Peyer's patch (tissue), 4 donors: Measurements from ENCODE around the gene PNMA5. TPM values are rescaled to one million over a fixed set of nuclear protein-coding genes. Genes with fewer than 3 reads are reported as not detected.
"Not testable (repeated sequence)": the region's sequence is repeated elsewhere in the genome, so short reads cannot be mapped to it uniquely, and the experiment has no call there.

Experiments used
- DNase-seq, 3 donors: peaks; one replicate each; pipeline ENCODE4 v3.0.0-alpha.2; 2017 to 2019
- H3K27ac ChIP-seq, 4 donors: fragments of 200-600 bp; sonication (generic); one replicate each; pipeline ENCODE4 v1.5.1; 2016 to 2019
- H3K27me3 ChIP-seq, 2 donors: fragments of 200-600 bp; sonication (generic); one replicate each; pipeline ENCODE4 v1.5.1; 2019
- H3K36me3 ChIP-seq, 3 donors: fragments of 200-600 bp; sonication (generic); one replicate each; pipeline ENCODE4 v1.5.1; 2016 to 2019
- H3K4me1 ChIP-seq, 4 donors: fragments of 200-600 bp; sonication (generic); one replicate each; pipeline ENCODE4 v1.5.1; 2016 to 2019
- H3K4me3 ChIP-seq, 4 donors: fragments of 200-600 bp; sonication (generic); 1 replicate in 3 of 4; 2 replicates in 1 of 4; pipeline ENCODE4 v1.5.1; 2016 to 2019; ENCODE audit warnings: mild to moderate bottlenecking in 1 of 4
- H3K9me3 ChIP-seq, 4 donors: fragments of 200-600 bp; sonication (generic); one replicate each; pipeline ENCODE4 v1.5.1; 2016 to 2019; ENCODE audit warnings: mild to moderate bottlenecking in 1 of 4
- POLR2A ChIP-seq, 2 donors: fragments of 450-650 bp; IDR thresholded peaks; one replicate each; pipeline ENCODE4 v1.5.1; 2017; ENCODE audit warnings: antibody characterized with exemption in 2 of 2, mild to moderate bottlenecking in 2 of 2, moderate library complexity in 2 of 2
- total RNA-seq, 4 donors: library from RNA; depleted of rRNA; stranded (reverse); fragments of >200 nt; gene quantifications; one replicate each; pipeline ENCODE4 v1.1.0, GENCODE V29; 2016
- TF ChIP-seq, protein P1 (sequence below), 6 experiments: fragments of 450-650 bp in 4 of 6; fragments of 200-600 bp in 2 of 6; sonication (generic) in 1 of 6; IDR thresholded peaks; one replicate each; pipeline ENCODE4 v1.5.1; 2017 to 2019; ENCODE audit warnings: antibody characterized with exemption in 6 of 6, mild to moderate bottlenecking in 3 of 6, moderate library complexity in 1 of 6

Gene PNMA5
- total RNA-seq = not detected

DNA sequence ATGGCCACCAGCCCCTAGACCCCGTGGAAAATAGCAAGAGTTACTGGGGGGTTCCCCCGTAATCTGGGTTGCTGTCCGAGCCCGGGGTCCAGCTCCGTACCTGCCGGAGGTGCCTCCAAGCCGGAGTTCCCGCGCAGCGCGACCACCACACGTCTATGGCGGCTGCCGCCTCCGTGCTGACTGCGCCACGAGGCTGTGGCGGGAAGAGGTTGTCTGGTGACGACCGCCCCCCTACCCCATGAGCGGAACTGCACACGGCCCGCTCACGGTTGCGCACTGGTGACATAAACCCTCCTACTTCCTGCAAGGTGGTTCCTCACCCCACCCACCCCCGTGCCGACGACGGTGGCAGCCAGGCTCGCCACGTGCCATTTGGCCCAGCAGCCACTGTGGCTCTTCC lies at the start of gene PNMA5:
PNMA5 (minus strand) TSS at position 184 of the 400 bp plus-strand sequence. CDS start 2,518 bp downstream, outside the sequence.
- no peak for DNase-seq
- Histone ChIP-seq H3K4me1 (no peaks in the 10 kb centered on the region), H3K36me3 (no peaks in the 10 kb centered on the region), H3K4me3 (no peak within 1 kb of the TSS), H3K27me3 (no peaks in the 10 kb centered on the region), H3K27ac (no peak within 1 kb of the TSS), H3K9me3 (no peaks in the 10 kb centered on the region)
- TF ChIP-seq POLR2A (IDR thresholded peaks at IDR 0.05) = no peak
- TF ChIP-seq, protein P1, sequence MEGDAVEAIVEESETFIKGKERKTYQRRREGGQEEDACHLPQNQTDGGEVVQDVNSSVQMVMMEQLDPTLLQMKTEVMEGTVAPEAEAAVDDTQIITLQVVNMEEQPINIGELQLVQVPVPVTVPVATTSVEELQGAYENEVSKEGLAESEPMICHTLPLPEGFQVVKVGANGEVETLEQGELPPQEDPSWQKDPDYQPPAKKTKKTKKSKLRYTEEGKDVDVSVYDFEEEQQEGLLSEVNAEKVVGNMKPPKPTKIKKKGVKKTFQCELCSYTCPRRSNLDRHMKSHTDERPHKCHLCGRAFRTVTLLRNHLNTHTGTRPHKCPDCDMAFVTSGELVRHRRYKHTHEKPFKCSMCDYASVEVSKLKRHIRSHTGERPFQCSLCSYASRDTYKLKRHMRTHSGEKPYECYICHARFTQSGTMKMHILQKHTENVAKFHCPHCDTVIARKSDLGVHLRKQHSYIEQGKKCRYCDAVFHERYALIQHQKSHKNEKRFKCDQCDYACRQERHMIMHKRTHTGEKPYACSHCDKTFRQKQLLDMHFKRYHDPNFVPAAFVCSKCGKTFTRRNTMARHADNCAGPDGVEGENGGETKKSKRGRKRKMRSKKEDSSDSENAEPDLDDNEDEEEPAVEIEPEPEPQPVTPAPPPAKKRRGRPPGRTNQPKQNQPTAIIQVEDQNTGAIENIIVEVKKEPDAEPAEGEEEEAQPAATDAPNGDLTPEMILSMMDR (IDR thresholded peaks at IDR 0.05) = no peak

DNA sequence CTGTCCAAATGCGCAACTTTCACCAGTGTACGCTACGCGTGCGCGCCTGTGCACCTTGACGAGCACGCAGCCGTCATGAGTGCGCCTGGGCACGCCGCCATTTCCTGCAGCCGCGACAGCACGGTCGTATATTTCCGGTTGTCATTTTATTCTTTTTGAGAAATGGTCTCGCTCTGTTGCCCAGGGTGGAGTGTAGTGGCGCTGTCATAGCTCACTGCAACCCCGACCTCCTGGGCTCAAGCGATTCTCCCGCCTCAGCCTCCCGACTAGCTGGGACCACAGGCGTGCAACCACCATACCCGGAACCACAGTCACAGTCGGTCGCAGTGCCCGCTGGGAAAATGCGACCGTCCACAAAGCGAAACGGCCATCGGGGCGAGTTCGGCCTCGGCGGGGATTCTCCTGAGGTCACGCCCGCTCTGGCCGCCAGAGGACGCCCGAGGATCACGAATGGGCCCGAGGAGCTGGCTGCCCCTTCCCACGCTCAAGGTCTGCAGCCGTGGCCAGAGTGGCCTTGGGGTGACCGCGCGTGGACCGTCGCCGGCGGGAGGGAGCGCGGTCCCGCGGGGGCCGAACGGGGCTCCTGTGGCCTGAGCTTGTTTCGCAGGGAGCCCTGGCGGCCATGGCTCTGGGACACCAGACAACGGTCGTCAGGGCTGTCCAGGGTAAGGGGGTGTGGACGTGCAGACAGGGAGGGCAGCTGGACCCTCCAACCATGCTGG lies 38.6 kb upstream of the PNMA5 start:
- H3K27me3 ChIP-seq = no peaks in the 10 kb centered on the region
- H3K36me3 ChIP-seq = no peaks in the 10 kb centered on the region
- TF ChIP-seq POLR2A (IDR thresholded peaks at IDR 0.05) = no peak
- TF ChIP-seq, protein P1 (IDR thresholded peaks at IDR 0.05) = peak; percentile 58 to 86 (median 78)
- no peaks in the 10 kb centered on the region for H3K9me3 ChIP-seq
- peak overlapping the region; percentile 22 to 64 (median 44) for H3K27ac ChIP-seq
- no peaks in the 10 kb centered on the region for H3K4me1 ChIP-seq
- H3K4me3 ChIP-seq = peak overlapping the region; percentile 32 to 43 (median 38)
- DNase-seq = peak; percentile 72 to 87 (median 75)

DNA sequence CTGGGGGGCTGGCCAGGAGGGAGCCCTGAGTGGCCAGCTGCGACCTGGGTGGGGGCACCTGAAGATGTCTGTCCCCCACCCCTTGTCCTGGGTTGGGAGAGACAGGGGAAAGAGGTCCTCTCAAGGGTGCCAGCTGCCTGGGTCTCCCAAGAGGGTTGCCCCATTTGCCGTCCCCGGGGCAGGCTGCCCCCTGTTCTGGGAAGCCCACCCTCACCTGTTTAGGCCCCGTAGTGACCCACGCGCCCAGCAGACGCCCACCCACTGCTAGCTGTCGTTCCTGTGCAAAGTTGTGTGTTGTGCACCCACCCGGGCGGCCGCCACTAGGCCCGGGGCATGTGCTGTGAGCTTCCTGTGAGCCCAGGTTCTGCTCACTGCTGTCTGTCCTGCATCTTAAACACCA lies 36.9 kb upstream of the PNMA5 start:
- no peak for DNase-seq
- Histone ChIP-seq H3K4me1 (no peaks in the 10 kb centered on the region), H3K9me3 (no peaks in the 10 kb centered on the region), H3K36me3 (no peaks in the 10 kb centered on the region), H3K27me3 (no peaks in the 10 kb centered on the region), H3K27ac (no peak overlapping the region), H3K4me3 (no peak overlapping the region)
- TF ChIP-seq POLR2A (IDR thresholded peaks at IDR 0.05) = no peak
- TF ChIP-seq, protein P1 (IDR thresholded peaks at IDR 0.05) = no peak

DNA sequence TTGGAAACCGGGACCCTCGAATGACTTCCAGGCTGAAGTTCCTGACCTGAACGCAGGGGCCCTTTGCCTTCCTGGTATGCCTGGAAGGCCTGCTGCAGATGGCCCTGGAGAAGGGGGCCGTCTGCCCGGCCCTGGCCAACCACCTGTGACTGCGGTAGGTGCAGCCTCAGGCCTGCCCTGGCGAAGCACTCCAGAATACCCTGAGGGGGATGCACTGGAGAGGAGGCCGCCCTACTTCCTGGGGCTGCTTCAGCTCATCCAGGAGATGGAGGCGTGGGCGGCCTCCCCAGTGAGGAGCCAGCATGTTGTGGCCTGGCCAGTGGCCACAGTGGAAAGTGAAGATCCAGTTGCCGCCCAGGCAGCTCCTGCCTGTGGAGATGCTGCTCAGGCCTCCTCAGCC lies 36.0 kb upstream of the PNMA5 start:
- Histone ChIP-seq H3K4me1 (no peaks in the 10 kb centered on the region), H3K9me3 (no peaks in the 10 kb centered on the region), H3K4me3 (no peak overlapping the region), H3K27ac (no peak overlapping the region), H3K27me3 (no peaks in the 10 kb centered on the region), H3K36me3 (no peaks in the 10 kb centered on the region)
- TF ChIP-seq, protein P1 (IDR thresholded peaks at IDR 0.05) = no peak
- TF ChIP-seq POLR2A (IDR thresholded peaks at IDR 0.05) = no peak
- DNase-seq = no peak

DNA sequence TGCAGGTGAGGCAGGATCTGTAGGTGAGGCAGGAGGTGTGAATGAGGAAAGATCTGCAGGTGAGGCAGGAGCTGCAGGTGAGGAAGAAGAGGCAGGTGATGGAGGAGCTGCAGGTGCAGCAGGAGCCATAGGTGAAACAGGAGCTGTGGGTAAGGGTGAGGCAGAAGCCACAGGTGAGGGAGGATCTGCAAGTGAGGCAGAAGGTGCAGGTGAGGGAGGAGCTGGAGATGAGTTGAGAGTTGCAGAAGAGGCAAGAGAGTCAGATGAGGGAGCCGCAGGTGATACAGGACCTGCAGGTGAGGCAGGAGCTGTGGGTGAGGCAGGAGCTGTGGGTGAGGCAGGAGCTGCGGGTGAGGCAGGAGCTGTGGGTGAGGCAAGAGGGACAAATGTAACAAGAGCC lies 35.2 kb upstream of the PNMA5 start:
- Histone ChIP-seq H3K27me3 (no peaks in the 10 kb centered on the region), H3K36me3 (no peaks in the 10 kb centered on the region), H3K4me1 (no peaks in the 10 kb centered on the region), H3K4me3 (no peak overlapping the region), H3K27ac (no peak overlapping the region), H3K9me3 (no peaks in the 10 kb centered on the region)
- TF ChIP-seq, protein P1 (IDR thresholded peaks at IDR 0.05) = no peak
- no peak for TF ChIP-seq POLR2A (IDR thresholded peaks at IDR 0.05)
- no peak for DNase-seq

DNA sequence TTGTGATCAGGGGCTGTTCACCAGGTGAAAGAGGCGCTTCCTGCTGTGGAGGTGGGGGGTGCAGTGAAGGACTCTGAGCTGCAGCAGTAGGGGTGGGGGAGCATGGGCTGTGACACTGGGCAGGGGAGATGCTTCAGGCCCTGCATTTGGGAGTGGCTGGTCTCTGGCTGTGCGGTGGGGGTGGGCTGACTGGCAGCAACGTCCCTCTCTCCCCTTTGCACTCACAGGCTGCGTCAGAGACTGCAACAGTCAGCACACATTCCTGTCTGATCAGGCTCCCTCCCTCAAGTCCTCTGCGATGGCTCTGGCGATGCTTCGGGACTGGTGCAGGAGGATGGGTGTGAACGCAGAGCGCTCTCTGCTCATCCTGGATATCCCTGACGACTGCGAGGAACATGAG lies 34.6 kb upstream of the PNMA5 start:
- not testable (repeated sequence) for H3K27ac ChIP-seq, H3K27me3 ChIP-seq, H3K4me1 ChIP-seq, H3K4me3 ChIP-seq, H3K36me3 ChIP-seq, H3K9me3 ChIP-seq
- DNase-seq = peak in 1 of 3 donors; percentile 19

DNA sequence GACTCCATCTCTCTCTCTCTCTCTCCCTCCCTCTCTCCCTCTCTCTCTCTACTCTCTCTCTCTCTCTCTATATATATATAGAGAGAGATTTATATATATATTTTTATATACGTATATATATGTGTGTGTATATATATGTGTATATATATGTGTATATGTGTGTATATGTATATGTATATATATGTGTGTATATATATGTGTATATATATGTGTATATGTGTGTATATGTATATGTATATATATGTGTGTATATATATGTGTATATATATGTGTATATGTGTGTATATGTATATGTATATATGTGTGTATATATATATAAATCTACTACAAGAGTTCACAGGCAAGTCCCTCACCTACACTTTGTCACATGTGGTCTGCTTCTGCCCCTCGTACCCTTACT lies 32.6 kb upstream of the PNMA5 start:
- H3K36me3 ChIP-seq, H3K4me3 ChIP-seq, DNase-seq, H3K27ac ChIP-seq, H3K4me1 ChIP-seq, H3K27me3 ChIP-seq, H3K9me3 ChIP-seq: not testable (repeated sequence)
